Measurements from ENCODE around the gene PEX26.
"Not testable (repeated sequence)": the region's sequence is repeated elsewhere in the genome, so short reads cannot be mapped to it uniquely, and the experiment has no call there.

The PEX26 gene

DNA sequence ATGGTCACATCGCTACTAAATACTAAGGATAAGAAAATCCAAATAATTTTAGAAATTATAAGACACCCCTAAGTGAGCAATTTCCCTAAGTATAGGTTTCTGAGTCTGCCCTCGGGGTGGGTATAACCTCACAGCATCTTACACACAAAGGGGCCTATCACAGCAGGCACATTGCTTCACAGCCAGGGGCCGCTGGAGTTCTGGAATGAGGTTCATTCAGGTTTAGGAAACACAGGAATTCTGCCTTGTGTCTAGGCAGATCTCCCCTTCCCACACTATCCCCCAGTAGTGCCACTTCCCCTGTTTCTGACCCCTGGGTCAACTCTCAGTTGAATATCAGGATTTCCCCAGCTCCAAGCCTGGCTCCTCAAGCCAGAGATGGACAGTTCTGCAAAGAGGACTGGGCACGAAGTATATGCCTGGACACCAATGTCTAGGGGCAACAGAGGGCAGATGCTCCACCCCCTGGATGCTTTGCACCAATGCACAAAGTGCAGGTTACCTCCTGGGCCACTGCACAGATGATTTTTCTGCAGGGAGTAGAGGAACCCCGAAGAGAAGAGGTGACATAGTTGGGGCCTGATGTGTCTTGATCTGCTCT lies 44.3 kb downstream of the PEX26 start:
- no peak for DNase-seq

DNA sequence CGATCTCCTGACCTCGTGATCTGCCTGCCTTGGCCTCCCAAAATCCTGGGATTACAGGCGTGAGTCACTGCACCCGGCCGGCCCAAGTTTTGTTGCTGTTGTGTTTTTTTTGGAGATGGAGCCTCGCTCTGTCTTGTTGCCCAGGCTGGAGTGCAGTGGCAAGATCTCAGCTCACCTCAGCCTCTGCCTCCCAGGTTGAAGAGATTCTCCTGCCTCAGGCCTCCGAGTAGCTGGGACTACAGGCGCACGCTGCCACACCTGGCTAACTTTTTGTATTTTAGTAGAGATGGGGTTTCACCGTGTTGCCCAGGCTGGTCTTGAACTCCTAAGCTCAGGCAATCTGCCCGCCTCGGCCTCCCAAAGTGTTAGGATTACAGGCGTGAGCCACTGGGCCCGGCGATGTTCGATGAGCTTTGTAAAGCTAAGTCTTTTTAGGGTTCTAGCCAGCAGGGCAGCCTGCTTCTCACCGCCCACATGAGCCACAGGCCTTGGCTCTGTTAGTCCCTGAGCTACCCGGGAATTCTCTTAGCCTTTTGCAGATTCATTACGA lies 45.8 kb downstream of the PEX26 start:
- not testable (repeated sequence) for DNase-seq

DNA sequence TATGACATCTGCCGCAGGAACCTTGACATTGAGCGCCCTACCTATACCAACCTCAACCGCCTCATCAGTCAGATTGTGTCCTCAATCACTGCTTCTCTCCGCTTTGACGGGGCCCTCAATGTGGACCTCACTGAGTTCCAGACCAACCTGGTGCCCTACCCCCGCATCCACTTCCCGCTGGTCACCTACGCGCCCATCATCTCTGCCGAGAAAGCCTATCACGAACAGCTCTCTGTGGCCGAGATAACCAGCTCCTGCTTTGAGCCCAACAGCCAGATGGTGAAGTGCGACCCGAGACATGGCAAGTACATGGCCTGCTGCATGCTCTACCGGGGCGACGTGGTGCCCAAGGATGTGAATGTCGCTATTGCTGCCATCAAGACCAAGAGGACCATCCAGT lies 48.8 kb downstream of the PEX26 start:
- no peak for DNase-seq

DNA sequence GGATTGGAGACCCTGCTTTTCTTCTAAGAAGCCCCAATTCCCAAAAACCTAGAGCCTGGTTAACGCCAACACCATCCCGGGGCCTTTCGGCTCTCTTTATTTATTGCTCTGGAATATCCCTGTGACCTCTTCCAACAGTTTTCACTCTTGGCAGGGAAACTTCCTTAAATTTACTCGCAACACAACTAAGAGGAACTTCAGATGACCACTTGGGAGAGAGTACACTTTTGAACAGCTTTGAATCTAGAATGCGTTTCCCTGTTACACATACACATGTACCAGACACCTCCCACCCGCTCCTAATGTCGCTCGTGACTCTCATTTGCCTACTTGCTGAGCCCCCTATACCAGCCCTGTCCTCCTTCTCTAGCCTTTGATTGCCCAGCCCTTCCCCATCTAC lies 52.2 kb downstream of the PEX26 start:
- DNase-seq = no peak

DNA sequence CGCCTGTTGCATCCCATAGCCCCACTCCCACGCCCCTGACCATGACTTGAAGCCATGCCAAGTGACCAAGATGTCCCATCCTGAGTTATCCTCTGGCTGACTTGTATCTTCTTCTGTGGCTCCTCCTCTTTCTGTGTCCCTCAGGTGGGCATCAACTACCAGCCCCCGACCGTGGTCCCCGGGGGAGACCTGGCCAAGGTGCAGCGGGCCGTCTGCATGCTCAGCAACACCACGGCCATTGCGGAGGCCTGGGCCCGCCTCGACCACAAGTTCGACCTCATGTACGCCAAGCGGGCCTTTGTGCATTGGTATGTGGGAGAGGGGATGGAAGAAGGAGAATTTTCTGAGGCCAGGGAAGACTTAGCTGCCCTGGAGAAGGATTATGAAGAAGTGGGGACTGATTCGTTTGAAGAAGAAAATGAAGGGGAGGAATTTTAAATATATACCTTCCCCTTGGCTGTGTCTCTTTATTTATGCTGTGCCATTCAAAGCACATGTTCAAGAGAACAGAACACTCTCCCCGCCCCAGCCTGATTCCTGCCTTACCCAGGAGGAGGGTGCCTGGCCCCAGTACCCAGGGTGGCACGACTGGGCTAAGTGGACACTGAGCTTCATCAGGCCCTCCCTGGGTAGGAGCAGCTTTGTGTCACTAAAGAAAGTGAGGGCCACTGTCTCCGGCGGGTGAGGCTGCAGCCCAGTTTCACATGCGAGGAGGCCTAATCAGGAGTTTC lies 53.1 kb downstream of the PEX26 start:
- no peak for DNase-seq

DNA sequence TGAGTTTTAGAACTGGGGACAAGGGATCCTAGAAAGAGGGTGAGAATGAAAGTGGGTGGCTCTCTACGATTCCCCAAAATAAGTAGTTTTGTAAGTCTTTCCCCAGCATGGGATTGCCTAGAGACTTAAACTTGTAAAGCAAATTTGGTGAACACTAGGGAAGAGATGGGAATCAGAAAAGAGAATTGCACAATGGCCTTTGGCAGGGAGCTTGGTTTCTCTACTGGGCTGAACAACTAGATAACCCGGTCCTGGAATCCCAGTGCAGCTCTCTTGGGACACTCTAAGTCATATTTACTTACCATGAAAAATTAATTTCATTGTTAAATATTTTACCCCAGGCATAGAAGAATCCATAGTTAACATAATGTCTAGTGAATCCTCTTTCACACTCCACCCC lies 55.7 kb downstream of the PEX26 start:
- DNase-seq = no peak

DNA sequence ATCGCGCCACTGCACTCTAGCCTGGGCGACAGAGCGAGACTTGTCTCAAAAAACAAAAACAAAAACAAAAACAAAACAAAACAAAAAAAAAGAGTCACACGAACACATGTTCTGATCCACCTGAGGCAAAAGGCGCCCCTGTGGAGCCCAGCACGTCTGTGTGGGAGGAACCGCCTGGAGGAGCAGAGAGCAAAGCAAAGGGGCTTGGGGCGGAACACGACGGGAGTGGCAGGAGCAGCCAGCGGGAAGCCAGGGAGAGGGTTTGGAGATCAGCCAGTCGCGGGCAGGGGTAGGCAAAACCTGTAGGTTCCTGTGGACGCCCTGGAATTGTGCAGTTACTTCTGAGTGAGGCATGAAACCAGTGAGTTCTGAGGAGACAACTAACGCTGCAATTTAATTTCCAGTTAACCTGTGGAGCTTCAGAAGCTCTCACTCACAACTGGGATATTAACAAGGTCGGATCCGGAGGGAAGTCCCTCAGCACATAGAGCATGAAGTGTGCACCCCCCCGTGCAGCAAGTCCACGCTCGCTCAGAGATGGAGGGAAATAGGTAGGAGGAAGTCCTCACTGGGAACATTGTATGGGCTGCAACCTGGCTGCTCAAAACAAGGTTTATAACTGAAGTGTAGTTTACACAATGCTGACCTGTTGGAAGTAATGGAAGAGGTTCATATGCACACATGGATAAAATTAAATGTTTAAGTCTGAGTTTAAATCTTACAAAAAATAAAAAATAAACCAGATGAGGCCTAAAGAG lies 59.0 kb downstream of the PEX26 start:
- no peak for DNase-seq

DNA sequence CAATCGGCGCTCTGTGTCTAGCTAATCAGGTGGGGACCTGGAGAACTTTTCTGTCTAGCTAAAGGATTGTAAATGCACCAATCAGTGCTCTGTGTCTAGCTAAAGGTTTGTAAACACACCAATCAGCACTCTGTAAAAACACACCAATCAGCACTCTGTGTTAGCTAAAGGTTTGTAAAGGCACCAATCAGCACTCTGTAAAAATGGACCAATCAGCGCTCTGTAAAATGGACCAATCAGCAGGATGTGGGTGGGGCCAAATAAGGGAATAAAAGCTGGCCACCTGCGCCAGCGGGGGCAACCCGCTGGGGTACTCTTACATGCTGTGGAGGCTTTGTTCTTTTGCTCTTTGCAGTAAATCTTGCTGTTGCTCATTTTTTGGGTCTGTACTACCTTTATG lies 63.2 kb downstream of the PEX26 start:
- DNase-seq = not testable (repeated sequence)

DNA sequence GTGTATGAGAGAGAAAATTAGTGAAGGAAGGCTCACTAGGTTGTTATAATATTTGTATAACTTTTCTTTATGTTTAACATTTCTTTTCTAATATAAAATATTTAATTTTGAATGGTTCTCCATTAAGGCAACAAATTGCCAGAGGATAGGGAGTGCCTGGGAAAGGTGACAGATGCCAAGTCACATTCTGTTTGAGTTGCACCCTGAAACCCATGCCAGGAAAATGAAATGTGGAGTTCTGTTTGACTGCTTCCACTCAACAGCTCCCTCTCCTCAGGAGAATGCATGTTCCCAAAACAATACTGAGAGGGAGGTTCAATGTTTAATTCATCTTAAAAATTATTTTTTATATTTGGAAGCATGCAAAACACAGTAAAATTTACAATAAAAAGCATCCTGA lies 66.3 kb downstream of the PEX26 start:
- no peak for DNase-seq

DNA sequence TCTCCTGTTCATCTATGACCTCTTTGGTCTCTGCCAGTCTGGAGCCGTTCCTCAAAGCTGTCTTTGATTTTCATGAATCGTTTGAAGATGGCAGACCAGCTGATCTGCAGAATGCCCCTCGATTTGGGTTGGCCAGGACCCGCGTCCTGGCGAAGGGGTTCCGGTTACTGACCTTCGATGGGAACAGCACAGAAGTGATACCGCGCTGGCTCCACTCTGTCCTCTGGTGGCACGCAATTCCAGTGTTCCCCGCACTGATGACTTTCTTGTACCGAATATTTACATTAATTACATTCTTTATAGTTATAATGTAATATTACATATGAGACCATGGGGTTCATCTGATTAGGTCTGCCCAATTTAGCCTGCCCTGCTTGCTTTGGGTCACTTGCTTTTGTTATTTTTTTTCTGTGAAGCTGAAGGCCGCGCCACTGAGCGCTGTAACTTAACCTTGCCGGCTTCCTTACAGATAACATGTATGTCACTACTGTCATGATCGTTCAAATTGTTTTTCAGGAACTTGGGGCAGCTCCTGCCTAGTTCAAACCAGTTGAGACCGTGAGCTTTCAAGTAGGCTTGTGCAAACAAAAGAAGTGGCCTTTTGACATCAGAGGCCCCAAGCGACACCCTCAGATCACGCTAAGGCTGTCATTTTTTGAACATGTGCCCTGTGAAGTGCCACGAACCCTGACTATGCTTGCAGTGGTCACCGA lies 68.0 kb downstream of the PEX26 start:
- no peak for DNase-seq

DNA sequence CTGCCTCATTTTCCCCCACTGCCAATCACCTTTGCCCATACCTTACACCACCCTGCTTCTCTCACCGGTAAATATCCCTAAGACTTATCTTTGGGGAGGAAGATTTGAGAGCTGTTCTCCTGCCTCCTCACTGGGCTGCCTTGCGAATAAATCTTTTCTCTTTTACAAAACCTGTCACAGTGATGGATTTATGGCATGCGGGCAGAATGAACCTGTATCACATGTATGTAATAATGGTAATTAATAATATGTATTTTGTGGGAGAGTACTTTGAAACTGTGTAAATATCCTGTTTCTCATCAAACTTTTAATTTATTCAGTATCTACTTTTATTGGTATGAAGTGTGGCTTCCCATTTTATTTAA lies 68.6 kb downstream of the PEX26 start:
- DNase-seq = no peak

DNA sequence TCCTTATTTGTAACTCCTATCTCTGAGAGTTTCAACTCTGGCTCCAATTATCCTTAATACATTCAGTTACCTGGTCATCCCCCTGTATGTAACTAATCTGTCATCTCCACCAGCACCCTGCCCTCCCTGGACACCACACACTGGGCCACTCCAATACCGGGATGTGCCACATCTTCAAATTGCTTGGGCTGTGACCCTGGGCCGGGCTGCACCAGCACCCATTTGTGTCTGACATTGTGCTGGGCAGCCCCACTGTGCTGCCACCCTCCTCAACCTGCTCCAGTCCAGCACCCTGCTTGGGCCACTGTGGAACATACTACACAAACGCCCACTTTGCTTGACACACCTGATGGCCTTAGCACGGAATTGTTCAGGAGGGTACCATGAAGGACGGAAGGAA lies 70.0 kb downstream of the PEX26 start:
- DNase-seq = no peak

DNA sequence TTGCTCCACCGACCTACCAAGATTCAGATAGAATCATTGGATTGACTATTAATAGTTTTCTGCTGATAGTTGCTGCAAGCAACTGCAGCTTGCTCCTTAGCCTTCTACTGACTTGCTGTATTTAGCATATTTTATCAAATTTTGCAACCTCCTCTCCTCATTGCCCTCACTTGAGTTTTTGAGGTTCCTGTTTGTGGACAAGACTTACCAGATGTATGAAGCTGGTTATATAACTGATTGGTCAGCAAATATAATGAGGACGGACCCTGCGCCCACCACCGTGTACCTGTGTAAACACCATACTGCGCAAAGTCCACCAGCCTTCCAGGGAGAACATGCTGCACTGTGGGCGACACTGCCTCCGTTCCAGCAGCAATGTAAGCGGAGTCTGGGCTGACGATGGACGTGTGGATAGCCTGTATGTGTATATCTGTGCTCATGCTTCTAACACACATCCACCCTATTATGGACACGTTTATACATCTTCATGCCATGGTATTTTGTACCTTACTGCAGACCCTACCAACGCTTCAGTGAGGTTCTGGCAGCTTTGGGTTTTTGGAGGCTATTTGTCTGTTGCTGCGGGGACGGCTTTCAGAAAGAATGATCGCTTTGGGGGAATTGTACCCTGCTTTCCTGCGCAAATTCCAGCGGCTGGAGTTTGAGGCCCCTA lies 70.6 kb downstream of the PEX26 start:
- no peak for DNase-seq

DNA sequence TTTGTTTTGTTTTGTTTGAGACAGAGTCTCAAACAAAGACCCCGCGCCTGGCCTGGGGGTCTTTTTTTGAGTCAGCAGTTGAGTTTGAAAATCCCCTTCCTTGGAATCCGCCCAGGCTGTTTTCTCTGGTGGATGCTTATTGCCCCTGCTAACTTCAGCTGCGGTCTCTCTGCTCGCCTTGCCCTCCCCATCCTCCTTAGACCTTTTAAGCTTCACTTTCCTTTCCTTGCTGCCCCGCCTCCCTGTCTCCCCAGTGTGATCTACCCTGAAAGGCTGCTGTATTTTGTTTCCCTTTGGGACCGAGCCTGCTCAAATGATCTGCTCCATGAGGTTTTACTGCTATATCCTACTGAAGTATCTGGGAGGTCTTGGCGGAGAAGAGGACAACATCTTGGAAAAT lies 74.7 kb downstream of the PEX26 start:
- DNase-seq = peak; percentile 43

DNA sequence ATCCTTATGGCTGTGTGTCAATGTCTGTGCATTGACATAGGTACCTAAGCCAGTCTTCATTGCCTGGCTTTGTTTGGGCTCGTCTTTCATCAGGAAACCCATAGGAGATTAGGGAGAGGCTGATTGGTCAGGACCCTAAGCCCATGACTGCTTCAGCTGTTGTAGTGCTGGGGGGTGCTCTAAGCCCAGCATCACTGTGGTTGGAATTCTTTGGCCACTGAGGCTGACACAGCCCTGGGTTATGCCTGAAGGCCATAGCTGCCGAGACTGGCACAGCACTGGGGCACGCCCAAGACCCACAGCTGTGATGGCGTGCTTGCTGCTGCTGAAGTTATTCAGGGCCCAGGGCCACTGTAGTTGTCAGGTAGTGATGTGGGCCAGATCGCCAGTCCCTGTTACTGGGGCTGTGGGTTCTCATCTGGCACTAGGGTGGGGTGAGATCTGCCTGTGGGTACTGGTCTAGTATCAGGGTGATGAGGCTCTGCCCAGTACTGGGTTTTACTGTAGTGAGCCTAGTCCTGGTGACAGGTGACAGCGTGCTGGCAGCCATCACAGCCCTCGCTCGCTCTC lies 77.1 kb downstream of the PEX26 start:
- DNase-seq = no peak

Measured in CD4-positive, alpha-beta T cell treated with Interleukin-17A for 4 hours (primary cell).